Adrenal gland (tissue), 5 donors: ENCODE data around the gene ABCC2.

Experiments used
- CTCF ChIP-seq, 6 experiments: fragments of 450-650 bp in 4 of 6; fragments of 200-600 bp in 2 of 6; sonication (generic) in 1 of 6; IDR thresholded peaks; 1 replicate in 5 of 6; 2 replicates in 1 of 6; pipeline versions ENCODE4 v1.5.1 to v1.8.0; 2016 to 2021; ENCODE audit warnings: antibody characterized with exemption in 6 of 6, mild to moderate bottlenecking in 2 of 6, moderate library complexity in 1 of 6
- POLR2A ChIP-seq, 2 donors: fragments of 450-650 bp; IDR thresholded peaks; one replicate each; pipeline ENCODE4 v1.6.1; 2017; ENCODE audit warnings: antibody characterized with exemption in 2 of 2, mild to moderate bottlenecking in 2 of 2, moderate library complexity in 1 of 2
- donor health status: DM: no; HTN: no; CAD: no.

GRCh38 chr10:99808270-99808669 lies 25.8 kb downstream of the ABCC2 start:
- TF ChIP-seq POLR2A (IDR thresholded peaks at IDR 0.05) (no peak), CTCF (IDR thresholded peaks at IDR 0.05) (no peak)
